GM10266 (cell line): ENCODE results near the gene UBE2S.

ENCODE experiments used
- DNase-seq: peaks from one replicate; pipeline ENCODE4 v3.0.0; 2012; ENCODE audit errors: extremely low spot score
- CTCF ChIP-seq: IDR thresholded peaks from 2 replicates; pipeline ENCODE4 v1.5.1; 2012; ENCODE audit warnings: mild to moderate bottlenecking, low read depth; ENCODE audit not compliant: control insufficient read depth, insufficient read depth; ENCODE audit errors: missing control alignments

UBE2S gene

GRCh38 chr19:55352040-55352439 lies 55.5 kb downstream of the UBE2S start:
- no peak for DNase-seq
- TF ChIP-seq CTCF, result no peak

GRCh38 chr19:55350620-55351315 lies 56.8 kb downstream of the UBE2S start:
- DNase-seq, result no peak
- no peak for TF ChIP-seq CTCF
